MM.1S (cell line): ENCODE results near the gene SAMD7.

Experiments used
- DNase-seq: peaks from one replicate; pipeline ENCODE4 v3.0.0-alpha.2; 2015
- H2AFZ ChIP-seq: fragments of 300-600 bp; sonication (generic); 2 replicates; pipeline ENCODE4 v1.6.0; 2016; ENCODE audit warnings: antibody characterized with exemption, low read length
- H3F3A ChIP-seq: fragments of 300-600 bp; sonication (generic); 2 replicates; pipeline ENCODE4 v1.6.1; 2016; ENCODE audit warnings: mild to moderate bottlenecking, antibody characterized with exemption, low read length, moderate library complexity, mixed read lengths; ENCODE audit not compliant: insufficient read depth
- H3K27ac ChIP-seq: fragments of 300-600 bp; sonication (generic); 2 replicates; pipeline ENCODE4 v1.5.1; 2016; ENCODE audit warnings: mild to moderate bottlenecking, low read length
- H3K27me3 ChIP-seq: fragments of 300-600 bp; sonication (generic); replicated peaks from 2 replicates; pipeline ENCODE4 v1.6.0; 2016; ENCODE audit warnings: low read length; ENCODE audit not compliant: insufficient read depth
- H3K36me3 ChIP-seq: fragments of 300-600 bp; sonication (generic); replicated peaks from 2 replicates; pipeline ENCODE4 v1.6.1; 2016; ENCODE audit warnings: mild to moderate bottlenecking, low read length, mixed read lengths; ENCODE audit not compliant: insufficient read depth
- H3K4me1 ChIP-seq: fragments of 300-600 bp; sonication (generic); 2 replicates; pipeline ENCODE4 v1.6.1; 2016; ENCODE audit warnings: low read length, mixed read lengths
- H3K4me2 ChIP-seq: fragments of 300-600 bp; sonication (generic); 2 replicates; pipeline ENCODE4 v1.6.0; 2016; ENCODE audit warnings: low read depth, low read length
- H3K4me3 ChIP-seq: fragments of 300-600 bp; sonication (generic); 2 replicates; pipeline ENCODE4 v1.5.1; 2016; ENCODE audit warnings: low read length, mixed read lengths
- H3K79me2 ChIP-seq: fragments of 300-600 bp; sonication (generic); 2 replicates; pipeline ENCODE4 v1.6.1; 2016; ENCODE audit warnings: mixed run types, low read length, mixed read lengths
- H3K9ac ChIP-seq: fragments of 300-600 bp; sonication (generic); 2 replicates; pipeline ENCODE4 v1.6.1; 2016; ENCODE audit warnings: low read length, mixed read lengths
- H3K9me2 ChIP-seq: fragments of 300-600 bp; sonication (generic); replicated peaks from 2 replicates; pipeline ENCODE4 v1.6.1; 2016; ENCODE audit warnings: mild to moderate bottlenecking, low read length, mixed read lengths; ENCODE audit not compliant: insufficient read depth
- H3K9me3 ChIP-seq: fragments of 300-600 bp; sonication (generic); replicated peaks from 2 replicates; pipeline ENCODE4 v1.6.1; 2016; ENCODE audit warnings: mild to moderate bottlenecking, low read length, mixed read lengths; ENCODE audit not compliant: insufficient read depth
- H4K20me1 ChIP-seq: fragments of 300-600 bp; sonication (generic); 2 replicates; pipeline ENCODE4 v1.6.1; 2016; ENCODE audit warnings: mild to moderate bottlenecking, low read length, moderate library complexity, mixed read lengths; ENCODE audit not compliant: insufficient read depth
- CTCF ChIP-seq: fragments of 300-600 bp; sonication (generic); IDR thresholded peaks from 2 replicates; pipeline ENCODE4 v1.5.1; 2016; ENCODE audit warnings: antibody characterized with exemption, low read length, mixed read lengths
- EZH2 ChIP-seq: fragments of 300-600 bp; sonication (generic); optimal IDR thresholded peaks from 2 replicates; pipeline ENCODE3; 2017; ENCODE audit warnings: low read depth, mild to moderate bottlenecking, antibody characterized with exemption, low read length, mixed read lengths
- EZH2phosphoT487 ChIP-seq: fragments of 300-600 bp; sonication (generic); IDR thresholded peaks from 2 replicates; pipeline ENCODE4 v1.6.1; 2018; ENCODE audit warnings: antibody characterized with exemption, low read length

SAMD7 gene

GRCh38 chr3:169953462-169954141, 42.2 kb downstream of the SAMD7 start:
- no peak overlapping the region for H3K4me3 ChIP-seq
- no peak for TF ChIP-seq CTCF
- TF ChIP-seq EZH2 = no peak
- TF ChIP-seq EZH2phosphoT487 = no peak
- no peaks in the 10 kb centered on the region for H4K20me1 ChIP-seq
- no peaks in the 10 kb centered on the region for H3K79me2 ChIP-seq
- H3K9me3 ChIP-seq = no peaks in the 10 kb centered on the region
- H3K9ac ChIP-seq = no peak overlapping the region
- no peaks in the 10 kb centered on the region for H3K9me2 ChIP-seq
- H3F3A ChIP-seq = peaks cover 16% of the 10 kb centered on the region
- no peaks in the 10 kb centered on the region for H3K27me3 ChIP-seq
- H3K4me1 ChIP-seq = peaks cover 14% of the 10 kb centered on the region
- no peak overlapping the region for H3K4me2 ChIP-seq
- no peak overlapping the region for H3K27ac ChIP-seq
- DNase-seq = no peak
- no peak overlapping the region for H2AFZ ChIP-seq
- no peaks in the 10 kb centered on the region for H3K36me3 ChIP-seq

- DNase-seq = no peak
- Histone ChIP-seq H3K27ac (no peak overlapping the region), H3F3A (peaks cover 10% of the 10 kb centered on the region), H3K79me2 (no peaks in the 10 kb centered on the region), H3K27me3 (no peaks in the 10 kb centered on the region), H3K9me3 (no peaks in the 10 kb centered on the region), H3K4me2 (no peak overlapping the region), H3K9me2 (no peaks in the 10 kb centered on the region), H3K4me3 (no peak overlapping the region), H2AFZ (no peak overlapping the region), H3K36me3 (no peaks in the 10 kb centered on the region), H3K9ac (no peak overlapping the region), H4K20me1 (no peaks in the 10 kb centered on the region), H3K4me1 (peaks cover 8% of the 10 kb centered on the region)
- TF ChIP-seq EZH2phosphoT487 (no peak), CTCF (no peak), EZH2 (no peak)
Measured at GRCh38 chr3:169954142-169954756, 42.9 kb downstream of the SAMD7 start.

- H3K4me1 ChIP-seq = no peaks in the 10 kb centered on the region
- no peak overlapping the region for H3K27ac ChIP-seq
Measured at GRCh38 chr3:169955406-169955805, 44.0 kb downstream of the SAMD7 start.

More at GRCh38 chr3:169955406-169955805, 44.0 kb downstream of the SAMD7 start:
- Histone ChIP-seq H4K20me1 (no peaks in the 10 kb centered on the region), H3K9me2 (no peaks in the 10 kb centered on the region), H3K79me2 (no peaks in the 10 kb centered on the region), H3K27me3 (no peaks in the 10 kb centered on the region), H2AFZ (no peak overlapping the region), H3K9me3 (no peaks in the 10 kb centered on the region), H3K9ac (no peak overlapping the region), H3K4me3 (no peak overlapping the region), H3K4me2 (no peak overlapping the region), H3K36me3 (no peaks in the 10 kb centered on the region), H3F3A (no peaks in the 10 kb centered on the region)
- TF ChIP-seq CTCF = no peak
- TF ChIP-seq EZH2phosphoT487 = no peak
- TF ChIP-seq EZH2 = no peak
- no peak for DNase-seq
